Activated CD8-positive, alpha-beta memory T cell treated with anti-CD3 and anti-CD28 coated beads, Interleukin-2, amount 50 U/mL, for 48 hours (primary cell): Measurements from ENCODE around the gene COX17.
A peak's percentile ranks its signal among the peaks of the same experiment; 100 is the strongest.
"Not testable (repeated sequence)": the region's sequence is repeated elsewhere in the genome, so short reads cannot be mapped to it uniquely, and the experiment has no call there.

Experiments
- DNase-seq: peaks from one replicate; pipeline ENCODE4 v3.0.0-alpha.2; 2020

The COX17 gene

GRCh38 chr3:119676771-119677640 is at the start of gene COX17:
COX17 (minus strand) TSS chr3:119677406; CDS start chr3:119677310, 96 bp downstream.
- peak; percentile 94 for DNase-seq

GRCh38 chr3:119726909-119727308 is 49.7 kb upstream of the COX17 start:
- DNase-seq: no peak

- no peak for DNase-seq
Observed at GRCh38 chr3:119723022-119723421, 45.8 kb upstream of the COX17 start.

GRCh38 chr3:119717520-119717919 is 40.3 kb upstream of the COX17 start:
- no peak for DNase-seq

- DNase-seq: no peak
Observed at GRCh38 chr3:119716998-119717397, 39.8 kb upstream of the COX17 start.

GRCh38 chr3:119715105-119715504 is 37.9 kb upstream of the COX17 start:
- DNase-seq: no peak

- no peak for DNase-seq
Observed at GRCh38 chr3:119703820-119704531, 26.8 kb upstream of the COX17 start.

GRCh38 chr3:119702530-119703527 is 25.6 kb upstream of the COX17 start, which contains the start of gene CFAP91:
CFAP91 (plus strand) TSS chr3:119703022; CDS start chr3:119703099, 77 bp downstream.
- peak; percentile 89 for DNase-seq

- DNase-seq: no peak
Observed at GRCh38 chr3:119700920-119701734, 23.9 kb upstream of the COX17 start.

- DNase-seq: no peak
Observed at GRCh38 chr3:119700269-119700919, 23.2 kb upstream of the COX17 start.

- DNase-seq: no peak
Observed at GRCh38 chr3:119697394-119697793, 20.2 kb upstream of the COX17 start.

- no peak for DNase-seq
Observed at GRCh38 chr3:119695480-119695879, 18.3 kb upstream of the COX17 start.

- DNase-seq: no peak
Observed at GRCh38 chr3:119690043-119690656, 12.9 kb upstream of the COX17 start.

- DNase-seq: no peak
Observed at GRCh38 chr3:119683421-119683820, 6.2 kb upstream of the COX17 start.

- no peak for DNase-seq
Observed at GRCh38 chr3:119681279-119681678, 4.1 kb upstream of the COX17 start.

GRCh38 chr3:119679874-119680273 is 2.7 kb upstream of the COX17 start:
- DNase-seq: no peak

GRCh38 chr3:119678209-119678608 is 1.0 kb upstream of the COX17 start:
- DNase-seq: not testable (repeated sequence)

GRCh38 chr3:119677641-119677934 is 382 bp upstream of the COX17 start:
- DNase-seq: no peak

- DNase-seq: no peak
Observed at GRCh38 chr3:119676020-119676419, 1.2 kb downstream of the COX17 start.

- no peak for DNase-seq
Observed at GRCh38 chr3:119675188-119675874, 1.9 kb downstream of the COX17 start.
